ENCODE data around the gene ERCC2. TPM values are rescaled to one million over a fixed set of nuclear protein-coding genes. Genes with fewer than 3 reads are reported as not detected.

The ERCC2 gene
- total and polyA plus RNA-seq, 2 experiments from 2014 or later = 33.3 to 81.1 TPM

- ATAC-seq (peak; percentile 64), DNase-seq (ENCODE audit: low spot score) (peak; percentile 97)
- H2AFZ ChIP-seq = peak within 1 kb of the TSS; percentile 92
- H3K27me3 ChIP-seq (ENCODE audit: insufficient read depth) = peaks cover 26% of the 10 kb centered on the region
- peak within 1 kb of the TSS; percentile 99 for H3K27ac Mint-ChIP-seq
- no peaks in the 10 kb centered on the region for H3K36me3 ChIP-seq (ENCODE audit: insufficient read depth)
- peak within 1 kb of the TSS; percentile 99 for H3K4me2 ChIP-seq
- H3K4me1 ChIP-seq (ENCODE audit: insufficient read depth) = peaks cover 24% of the 10 kb centered on the region
- H3K79me2 ChIP-seq (replicated peaks; ENCODE audit: insufficient read depth) = peaks cover 13% of the 10 kb centered on the region
- peak within 1 kb of the TSS; percentile 94 for H3K27ac ChIP-seq (ENCODE audit: low read depth)
- TF ChIP-seq, protein P1, sequence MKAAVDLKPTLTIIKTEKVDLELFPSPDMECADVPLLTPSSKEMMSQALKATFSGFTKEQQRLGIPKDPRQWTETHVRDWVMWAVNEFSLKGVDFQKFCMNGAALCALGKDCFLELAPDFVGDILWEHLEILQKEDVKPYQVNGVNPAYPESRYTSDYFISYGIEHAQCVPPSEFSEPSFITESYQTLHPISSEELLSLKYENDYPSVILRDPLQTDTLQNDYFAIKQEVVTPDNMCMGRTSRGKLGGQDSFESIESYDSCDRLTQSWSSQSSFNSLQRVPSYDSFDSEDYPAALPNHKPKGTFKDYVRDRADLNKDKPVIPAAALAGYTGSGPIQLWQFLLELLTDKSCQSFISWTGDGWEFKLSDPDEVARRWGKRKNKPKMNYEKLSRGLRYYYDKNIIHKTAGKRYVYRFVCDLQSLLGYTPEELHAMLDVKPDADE (IDR thresholded peaks at IDR 0.05) = no peak
- peak; percentile 55; the same call in 1 of the 2 replicates for TF ChIP-seq CREB1 (CRISPR knock-in tag; IDR thresholded peaks at IDR 0.05; ENCODE audit: low read depth)
- TF ChIP-seq, protein P2, sequence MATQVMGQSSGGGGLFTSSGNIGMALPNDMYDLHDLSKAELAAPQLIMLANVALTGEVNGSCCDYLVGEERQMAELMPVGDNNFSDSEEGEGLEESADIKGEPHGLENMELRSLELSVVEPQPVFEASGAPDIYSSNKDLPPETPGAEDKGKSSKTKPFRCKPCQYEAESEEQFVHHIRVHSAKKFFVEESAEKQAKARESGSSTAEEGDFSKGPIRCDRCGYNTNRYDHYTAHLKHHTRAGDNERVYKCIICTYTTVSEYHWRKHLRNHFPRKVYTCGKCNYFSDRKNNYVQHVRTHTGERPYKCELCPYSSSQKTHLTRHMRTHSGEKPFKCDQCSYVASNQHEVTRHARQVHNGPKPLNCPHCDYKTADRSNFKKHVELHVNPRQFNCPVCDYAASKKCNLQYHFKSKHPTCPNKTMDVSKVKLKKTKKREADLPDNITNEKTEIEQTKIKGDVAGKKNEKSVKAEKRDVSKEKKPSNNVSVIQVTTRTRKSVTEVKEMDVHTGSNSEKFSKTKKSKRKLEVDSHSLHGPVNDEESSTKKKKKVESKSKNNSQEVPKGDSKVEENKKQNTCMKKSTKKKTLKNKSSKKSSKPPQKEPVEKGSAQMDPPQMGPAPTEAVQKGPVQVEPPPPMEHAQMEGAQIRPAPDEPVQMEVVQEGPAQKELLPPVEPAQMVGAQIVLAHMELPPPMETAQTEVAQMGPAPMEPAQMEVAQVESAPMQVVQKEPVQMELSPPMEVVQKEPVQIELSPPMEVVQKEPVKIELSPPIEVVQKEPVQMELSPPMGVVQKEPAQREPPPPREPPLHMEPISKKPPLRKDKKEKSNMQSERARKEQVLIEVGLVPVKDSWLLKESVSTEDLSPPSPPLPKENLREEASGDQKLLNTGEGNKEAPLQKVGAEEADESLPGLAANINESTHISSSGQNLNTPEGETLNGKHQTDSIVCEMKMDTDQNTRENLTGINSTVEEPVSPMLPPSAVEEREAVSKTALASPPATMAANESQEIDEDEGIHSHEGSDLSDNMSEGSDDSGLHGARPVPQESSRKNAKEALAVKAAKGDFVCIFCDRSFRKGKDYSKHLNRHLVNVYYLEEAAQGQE (IDR thresholded peaks at IDR 0.05; ENCODE audit: unreplicated experiment) = no peak
- TF ChIP-seq STAT1 (IDR thresholded peaks at IDR 0.05; ENCODE audit: unreplicated experiment) = no peak
- TF ChIP-seq, protein P3, sequence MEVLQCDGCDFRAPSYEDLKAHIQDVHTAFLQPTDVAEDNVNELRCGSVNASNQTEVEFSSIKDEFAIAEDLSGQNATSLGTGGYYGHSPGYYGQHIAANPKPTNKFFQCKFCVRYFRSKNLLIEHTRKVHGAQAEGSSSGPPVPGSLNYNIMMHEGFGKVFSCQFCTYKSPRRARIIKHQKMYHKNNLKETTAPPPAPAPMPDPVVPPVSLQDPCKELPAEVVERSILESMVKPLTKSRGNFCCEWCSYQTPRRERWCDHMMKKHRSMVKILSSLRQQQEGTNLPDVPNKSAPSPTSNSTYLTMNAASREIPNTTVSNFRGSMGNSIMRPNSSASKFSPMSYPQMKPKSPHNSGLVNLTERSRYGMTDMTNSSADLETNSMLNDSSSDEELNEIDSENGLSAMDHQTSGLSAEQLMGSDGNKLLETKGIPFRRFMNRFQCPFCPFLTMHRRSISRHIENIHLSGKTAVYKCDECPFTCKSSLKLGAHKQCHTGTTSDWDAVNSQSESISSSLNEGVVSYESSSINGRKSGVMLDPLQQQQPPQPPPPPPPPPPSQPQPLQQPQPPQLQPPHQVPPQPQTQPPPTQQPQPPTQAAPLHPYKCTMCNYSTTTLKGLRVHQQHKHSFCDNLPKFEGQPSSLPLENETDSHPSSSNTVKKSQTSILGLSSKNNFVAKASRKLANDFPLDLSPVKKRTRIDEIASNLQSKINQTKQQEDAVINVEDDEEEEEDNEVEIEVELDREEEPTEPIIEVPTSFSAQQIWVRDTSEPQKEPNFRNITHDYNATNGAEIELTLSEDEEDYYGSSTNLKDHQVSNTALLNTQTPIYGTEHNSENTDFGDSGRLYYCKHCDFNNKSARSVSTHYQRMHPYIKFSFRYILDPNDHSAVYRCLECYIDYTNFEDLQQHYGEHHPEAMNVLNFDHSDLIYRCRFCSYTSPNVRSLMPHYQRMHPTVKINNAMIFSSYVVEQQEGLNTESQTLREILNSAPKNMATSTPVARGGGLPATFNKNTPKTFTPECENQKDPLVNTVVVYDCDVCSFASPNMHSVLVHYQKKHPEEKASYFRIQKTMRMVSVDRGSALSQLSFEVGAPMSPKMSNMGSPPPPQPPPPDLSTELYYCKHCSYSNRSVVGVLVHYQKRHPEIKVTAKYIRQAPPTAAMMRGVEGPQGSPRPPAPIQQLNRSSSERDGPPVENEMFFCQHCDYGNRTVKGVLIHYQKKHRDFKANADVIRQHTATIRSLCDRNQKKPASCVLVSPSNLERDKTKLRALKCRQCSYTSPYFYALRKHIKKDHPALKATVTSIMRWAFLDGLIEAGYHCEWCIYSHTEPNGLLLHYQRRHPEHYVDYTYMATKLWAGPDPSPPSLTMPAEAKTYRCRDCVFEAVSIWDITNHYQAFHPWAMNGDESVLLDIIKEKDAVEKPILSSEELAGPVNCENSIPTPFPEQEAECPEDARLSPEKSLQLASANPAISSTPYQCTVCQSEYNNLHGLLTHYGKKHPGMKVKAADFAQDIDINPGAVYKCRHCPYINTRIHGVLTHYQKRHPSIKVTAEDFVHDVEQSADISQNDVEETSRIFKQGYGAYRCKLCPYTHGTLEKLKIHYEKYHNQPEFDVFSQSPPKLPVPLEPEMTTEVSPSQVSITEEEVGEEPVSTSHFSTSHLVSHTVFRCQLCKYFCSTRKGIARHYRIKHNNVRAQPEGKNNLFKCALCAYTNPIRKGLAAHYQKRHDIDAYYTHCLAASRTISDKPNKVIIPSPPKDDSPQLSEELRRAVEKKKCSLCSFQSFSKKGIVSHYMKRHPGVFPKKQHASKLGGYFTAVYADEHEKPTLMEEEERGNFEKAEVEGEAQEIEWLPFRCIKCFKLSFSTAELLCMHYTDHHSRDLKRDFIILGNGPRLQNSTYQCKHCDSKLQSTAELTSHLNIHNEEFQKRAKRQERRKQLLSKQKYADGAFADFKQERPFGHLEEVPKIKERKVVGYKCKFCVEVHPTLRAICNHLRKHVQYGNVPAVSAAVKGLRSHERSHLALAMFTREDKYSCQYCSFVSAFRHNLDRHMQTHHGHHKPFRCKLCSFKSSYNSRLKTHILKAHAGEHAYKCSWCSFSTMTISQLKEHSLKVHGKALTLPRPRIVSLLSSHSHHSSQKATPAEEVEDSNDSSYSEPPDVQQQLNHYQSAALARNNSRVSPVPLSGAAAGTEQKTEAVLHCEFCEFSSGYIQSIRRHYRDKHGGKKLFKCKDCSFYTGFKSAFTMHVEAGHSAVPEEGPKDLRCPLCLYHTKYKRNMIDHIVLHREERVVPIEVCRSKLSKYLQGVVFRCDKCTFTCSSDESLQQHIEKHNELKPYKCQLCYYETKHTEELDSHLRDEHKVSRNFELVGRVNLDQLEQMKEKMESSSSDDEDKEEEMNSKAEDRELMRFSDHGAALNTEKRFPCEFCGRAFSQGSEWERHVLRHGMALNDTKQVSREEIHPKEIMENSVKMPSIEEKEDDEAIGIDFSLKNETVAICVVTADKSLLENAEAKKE (CRISPR knock-in tag; IDR thresholded peaks at IDR 0.05) = no peak
- peak; percentile 40; the same call in 1 of the 2 replicates for TF ChIP-seq POLR2AphosphoS5 (IDR thresholded peaks at IDR 0.05; ENCODE audit: low read depth)
- no peak for TF ChIP-seq ZNF114 (CRISPR knock-in tag; IDR thresholded peaks at IDR 0.05)
- peaks cover 20% of the 10 kb centered on the region for H3K36me3 Mint-ChIP-seq (ENCODE audit: low read depth)
- H3K4me3 Mint-ChIP-seq = peak within 1 kb of the TSS; percentile 97
- no peaks in the 10 kb centered on the region for H3K9me2 ChIP-seq (ENCODE audit: insufficient read depth)
- H3K27me3 Mint-ChIP-seq (ENCODE audit: insufficient read depth, low read depth, poor library complexity) = peaks cover 33% of the 10 kb centered on the region
- no peaks in the 10 kb centered on the region for H3K9me3 Mint-ChIP-seq
- H4K20me1 ChIP-seq (replicated peaks; ENCODE audit: insufficient read depth) = peaks cover 18% of the 10 kb centered on the region; the same call in 1 of the 2 replicates
- H3K4me1 Mint-ChIP-seq = peaks cover 26% of the 10 kb centered on the region
- peak within 1 kb of the TSS; percentile 88 for H3K4me3 ChIP-seq
- peaks cover 27% of the 10 kb centered on the region; the same call in 1 of the 2 replicates for H3F3A ChIP-seq (replicated peaks; ENCODE audit: low read depth)
These were observed 34.4 kb upstream of the ERCC2 start, which contains the start of gene PPP1R13L for GRCh38 chr19:45404557-45405434. Gene PPP1R13L (minus strand): TSS chr19:45405069. CDS start chr19:45398318, 6,751 bp downstream.

All from GM23338 (cell line).